Dermis microvascular lymphatic vessel endothelial cell (primary cell): ENCODE data around the gene RASSF8. TPM values are rescaled to one million over a fixed set of nuclear protein-coding genes. Genes with fewer than 3 reads are reported as not detected.

Experiments used
- DNase-seq, 2 donors: peaks; one replicate each; pipeline versions ENCODE4 v3.0.0 to v3.0.0-alpha.2; 2010; ENCODE audit warnings: low read depth in 2 of 2
- total RNA-seq: library from RNA; depleted of rRNA; stranded (reverse); fragments of >200 nt; gene quantifications from 2 replicates; pipeline ENCODE4 v1.2.1, GENCODE V29; 2014

RASSF8 gene
- total RNA-seq, 1 donor from 2014 or later, result 34.7 TPM

DNA sequence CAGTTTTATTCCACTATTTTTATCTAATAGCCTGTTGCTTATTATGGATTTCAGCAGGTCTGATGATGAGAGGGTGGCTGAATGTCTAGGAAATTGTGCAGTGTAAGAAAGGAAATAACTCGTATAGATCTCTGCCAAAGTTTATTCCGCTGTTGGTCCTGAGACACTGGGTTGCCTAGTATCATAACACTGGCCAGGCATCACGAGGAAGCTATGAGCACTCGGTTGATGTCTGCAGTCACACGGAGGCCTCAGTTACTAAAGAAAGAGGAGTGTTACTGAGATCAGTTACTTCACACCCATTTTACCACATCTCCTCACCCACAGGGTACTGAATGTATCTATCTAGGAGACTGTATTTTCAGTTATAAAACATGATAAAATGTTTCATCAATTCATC, 144.5 kb downstream of the RASSF8 start:
- peak in 1 of 2 donors; percentile 80 for DNase-seq

DNA sequence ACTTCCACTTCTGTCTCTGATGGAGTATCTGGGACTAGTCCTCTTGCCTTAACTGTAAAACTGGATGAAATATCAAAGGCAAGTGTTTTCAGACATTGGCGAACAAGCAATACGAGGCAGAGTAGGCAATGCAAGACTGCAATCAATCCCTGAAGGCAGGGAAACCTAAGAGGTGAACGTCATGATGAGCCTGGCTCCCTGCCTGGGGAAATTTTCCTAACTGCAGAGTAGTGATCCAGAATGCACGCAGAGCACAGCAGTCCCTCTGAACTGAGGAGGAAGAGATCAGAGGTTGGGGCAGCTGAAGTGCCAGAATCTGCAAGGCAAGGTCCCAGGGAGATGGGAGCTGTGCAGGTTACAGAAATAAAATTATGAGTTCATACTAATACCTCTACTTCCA, 147.9 kb downstream of the RASSF8 start:
- no peak for DNase-seq

DNA sequence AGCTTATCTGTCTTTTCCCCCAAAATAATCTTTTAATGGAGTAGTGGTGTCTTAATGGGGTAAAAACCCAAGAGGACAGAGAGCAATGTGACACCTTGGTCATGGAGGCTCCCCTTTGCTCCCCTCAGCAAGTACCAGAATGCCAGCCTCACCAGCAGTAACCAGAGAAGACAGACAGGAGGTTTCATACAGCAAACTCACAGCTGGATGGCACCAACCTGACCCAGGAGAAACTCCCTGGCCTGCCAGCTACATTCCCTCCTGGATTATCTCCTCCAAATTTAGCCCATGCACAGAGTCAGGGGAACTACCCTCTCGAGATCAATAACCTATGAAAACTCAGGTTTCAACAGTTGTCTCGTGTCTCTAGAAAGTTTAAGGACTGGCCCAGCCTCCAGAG, 150.4 kb downstream of the RASSF8 start:
- no peak for DNase-seq

DNA sequence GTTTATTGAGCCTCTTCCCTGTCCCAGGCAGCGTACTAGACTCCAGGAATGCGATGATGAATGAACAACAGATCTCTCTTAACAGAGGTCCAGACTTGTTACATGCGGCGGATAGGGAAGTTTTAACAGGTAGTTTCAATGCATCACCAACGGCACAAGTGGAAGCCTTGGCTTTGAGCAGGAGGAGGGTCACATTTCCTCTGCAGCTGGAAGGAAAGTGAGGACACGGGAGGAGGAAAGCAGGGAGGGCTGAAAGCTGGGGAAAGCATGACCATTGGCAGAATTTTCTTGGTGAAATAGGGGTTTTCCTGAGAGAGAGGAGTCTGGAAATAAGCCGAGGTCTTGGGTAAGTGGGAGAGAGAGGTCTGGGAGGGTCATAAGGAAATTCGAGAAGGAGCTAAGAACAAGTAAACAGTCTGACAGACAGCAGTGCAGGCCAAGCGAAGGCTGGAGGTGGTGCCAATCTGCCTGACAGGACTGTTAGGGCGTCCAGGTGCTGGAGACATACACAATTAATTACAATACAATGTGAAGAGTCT, 150.9 kb downstream of the RASSF8 start:
- DNase-seq, result no peak

DNA sequence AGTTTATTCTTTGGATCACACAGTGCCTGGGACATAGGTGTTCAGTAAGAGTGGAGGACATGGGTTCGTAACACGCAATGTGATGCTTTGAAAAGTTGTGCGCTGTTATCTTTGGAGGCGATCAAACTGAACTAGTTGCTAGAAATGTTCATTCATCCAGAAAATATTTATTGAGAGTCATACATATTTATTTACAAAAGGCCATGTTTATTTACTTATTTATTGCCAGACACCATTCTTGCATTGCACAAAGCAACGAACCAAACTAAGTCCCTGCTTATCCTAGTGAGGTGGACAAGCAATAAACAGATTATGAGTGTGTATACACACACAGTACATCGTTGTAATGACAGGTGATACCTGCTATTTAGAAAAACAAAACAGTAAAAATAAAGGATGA, 153.8 kb downstream of the RASSF8 start:
- no peak for DNase-seq

DNA sequence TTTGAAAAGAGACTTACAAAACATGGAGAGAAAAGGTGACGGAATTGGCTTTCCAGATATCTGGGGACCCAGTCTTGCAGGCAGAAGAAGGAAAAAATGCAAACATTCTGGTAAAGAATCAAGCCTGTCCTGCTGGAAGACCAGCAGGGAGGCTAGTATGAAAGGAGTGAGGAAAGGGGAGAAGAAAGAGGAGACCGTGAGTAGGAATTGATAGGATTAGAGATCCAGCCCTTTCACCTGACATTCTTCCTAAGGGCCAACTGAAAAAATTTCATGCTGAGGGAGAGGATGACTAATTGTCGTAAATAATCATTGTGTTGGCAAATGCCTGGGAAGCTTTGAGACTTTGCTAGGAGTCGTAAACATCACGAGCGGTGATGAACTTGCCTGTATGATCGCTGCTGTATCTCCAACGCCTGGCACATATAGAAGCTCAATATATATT, 154.2 kb downstream of the RASSF8 start:
- DNase-seq, result no peak

DNA sequence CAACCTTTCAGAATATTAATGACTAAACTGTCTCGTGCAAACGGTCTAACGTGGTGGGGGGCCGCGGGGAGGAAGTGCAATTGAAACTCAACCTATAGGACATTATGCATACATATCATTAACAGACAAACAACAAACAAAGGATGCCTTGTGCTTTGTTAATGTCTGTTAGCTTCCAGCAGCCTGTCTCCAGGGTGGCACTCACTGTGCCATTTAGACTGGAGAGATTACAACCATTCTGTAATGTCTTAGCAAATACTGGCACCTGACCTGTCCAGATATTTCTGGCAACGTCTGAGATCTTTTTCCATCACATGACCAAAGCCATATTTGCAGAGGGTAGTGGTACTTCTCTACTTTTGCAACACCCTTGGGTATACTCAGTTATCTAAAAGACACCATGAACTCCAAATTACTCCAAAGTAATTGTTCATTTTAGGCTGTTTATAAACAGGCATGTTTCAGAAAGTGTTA, 154.7 kb downstream of the RASSF8 start:
- DNase-seq, result no peak

DNA sequence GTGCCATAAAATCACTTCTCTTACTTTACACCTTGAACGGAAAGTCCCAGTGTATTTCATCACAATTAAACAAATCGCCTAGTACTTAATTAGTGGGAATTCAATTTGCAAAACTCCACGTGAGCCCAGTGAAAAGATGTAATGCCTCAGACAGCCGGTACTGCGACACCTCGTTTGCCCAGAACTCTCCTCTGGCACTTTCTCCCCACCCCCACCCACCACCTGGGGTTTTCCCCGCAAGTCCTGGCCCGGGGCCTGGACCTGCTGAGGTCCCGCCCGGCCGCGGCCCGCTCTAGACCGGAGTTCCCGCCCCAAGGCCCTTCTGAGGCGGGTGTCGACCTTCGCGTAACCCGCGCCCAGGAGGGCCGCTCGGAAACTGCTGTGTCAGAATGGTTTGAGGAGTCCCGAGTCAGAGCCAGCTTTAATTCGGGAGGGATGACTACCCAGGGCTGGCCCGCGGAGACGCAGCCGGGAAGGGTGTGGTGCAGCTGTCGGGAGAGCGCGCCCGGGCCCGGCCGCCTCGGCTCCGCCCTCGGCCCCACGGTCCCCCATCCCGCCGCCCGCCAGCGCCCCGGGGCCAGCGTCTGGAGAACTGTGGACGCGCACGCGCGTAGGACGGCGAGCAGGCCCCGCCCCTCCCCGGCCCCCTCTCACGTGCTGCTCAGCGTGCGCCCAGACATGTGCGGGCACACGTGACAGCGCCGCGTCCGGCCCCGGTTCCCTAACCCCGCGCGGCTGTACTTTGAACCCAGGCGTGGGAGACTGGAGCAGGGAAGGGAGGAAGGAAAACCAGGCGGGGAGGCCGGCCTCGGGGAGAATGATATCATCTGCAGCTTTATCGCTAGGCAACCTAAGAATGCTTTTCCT, 155.6 kb downstream of the RASSF8 start:
- peak; percentile 73 to 93 for DNase-seq

DNA sequence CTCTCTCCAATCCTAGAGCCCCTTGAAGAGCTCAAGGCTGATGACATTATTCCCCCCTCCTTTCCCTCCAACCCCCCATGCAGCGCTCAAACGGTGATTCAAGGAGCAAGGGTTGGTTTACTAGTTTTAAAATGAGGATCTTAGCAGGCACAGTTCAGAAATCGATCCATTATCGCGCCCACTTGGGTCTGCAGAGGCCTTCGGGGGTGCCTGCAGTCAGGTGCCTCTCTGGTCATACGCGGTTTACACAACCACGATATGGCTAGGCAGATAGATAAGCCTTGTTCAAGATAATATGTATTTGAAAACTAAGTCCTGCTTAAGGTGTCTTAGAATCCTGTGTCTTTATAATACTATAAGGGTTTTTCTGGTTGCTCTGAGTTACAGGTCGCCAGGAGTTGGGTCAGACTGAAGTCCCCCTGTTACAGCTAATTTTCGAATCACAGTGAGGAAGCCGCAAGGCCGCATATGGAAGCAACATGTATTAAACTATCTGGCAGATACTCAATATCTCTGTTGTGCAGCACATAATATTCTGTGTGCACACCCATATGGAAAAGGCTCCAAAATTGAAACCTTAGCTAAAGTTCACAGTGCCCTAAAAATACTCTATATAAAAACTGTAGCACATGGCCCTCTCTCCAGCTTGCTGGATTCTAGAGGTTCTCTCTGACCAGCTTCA, 156.4 kb downstream of the RASSF8 start:
- no peak for DNase-seq

DNA sequence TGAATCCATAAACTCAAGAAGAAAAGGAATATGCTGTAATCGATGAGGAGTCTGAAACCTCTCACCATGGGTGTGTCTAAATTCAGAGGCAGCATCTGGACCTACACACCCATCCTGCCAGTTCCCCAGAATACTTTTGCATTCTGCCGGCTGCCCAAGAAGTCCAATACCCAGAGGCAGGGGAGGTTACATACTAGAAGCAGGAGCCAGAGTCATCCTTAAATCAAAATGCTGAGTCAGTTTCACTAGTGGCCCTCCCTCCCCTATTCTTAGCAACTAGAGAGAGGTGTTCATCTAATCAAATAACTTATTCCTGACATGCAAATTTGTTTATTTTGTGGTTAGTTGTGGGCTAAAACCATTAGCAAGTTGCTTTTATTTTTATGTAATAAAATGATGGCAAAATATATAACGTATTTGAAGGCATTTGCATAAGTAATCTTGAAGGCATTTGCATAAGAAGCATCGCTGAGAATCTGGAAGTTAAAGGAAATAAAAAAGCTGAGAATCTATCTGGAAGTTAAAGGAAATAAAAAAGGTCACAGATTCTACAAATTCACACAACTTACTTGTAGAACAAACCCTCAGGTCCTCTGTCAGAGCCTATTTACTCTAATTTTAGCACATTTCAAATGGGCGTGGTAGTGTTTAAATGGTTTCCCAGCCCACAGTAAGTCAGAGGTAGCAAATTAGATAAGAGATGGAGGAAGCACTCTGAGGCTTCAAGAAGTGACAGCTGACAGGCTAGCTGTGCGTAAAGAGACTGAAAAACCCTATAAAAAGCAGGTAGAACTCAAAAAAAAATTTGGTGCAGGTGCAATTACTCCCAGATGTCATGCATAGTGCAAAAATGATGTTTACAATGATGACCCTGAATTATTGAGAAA, 158.6 kb downstream of the RASSF8 start:
- no peak for DNase-seq

DNA sequence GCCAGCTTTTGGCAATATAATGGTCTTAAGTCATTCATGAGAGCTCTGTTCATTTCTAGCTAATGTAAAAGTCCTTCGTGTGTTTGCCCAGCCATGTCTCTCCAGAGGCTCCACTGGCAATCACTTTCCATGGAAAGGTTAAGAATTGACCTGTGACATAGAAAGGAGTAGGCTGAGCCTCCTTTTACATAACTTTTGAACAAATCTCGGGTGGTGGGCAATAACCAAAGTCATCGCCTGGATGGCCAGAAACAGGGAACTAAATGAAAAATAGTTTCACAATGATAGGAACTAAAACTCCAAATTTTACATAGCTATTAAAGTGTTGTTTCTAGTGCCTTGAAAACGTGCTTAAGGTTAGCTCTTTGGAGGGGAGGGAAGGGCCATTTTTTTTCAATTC, 159.8 kb downstream of the RASSF8 start:
- DNase-seq, result no peak

DNA sequence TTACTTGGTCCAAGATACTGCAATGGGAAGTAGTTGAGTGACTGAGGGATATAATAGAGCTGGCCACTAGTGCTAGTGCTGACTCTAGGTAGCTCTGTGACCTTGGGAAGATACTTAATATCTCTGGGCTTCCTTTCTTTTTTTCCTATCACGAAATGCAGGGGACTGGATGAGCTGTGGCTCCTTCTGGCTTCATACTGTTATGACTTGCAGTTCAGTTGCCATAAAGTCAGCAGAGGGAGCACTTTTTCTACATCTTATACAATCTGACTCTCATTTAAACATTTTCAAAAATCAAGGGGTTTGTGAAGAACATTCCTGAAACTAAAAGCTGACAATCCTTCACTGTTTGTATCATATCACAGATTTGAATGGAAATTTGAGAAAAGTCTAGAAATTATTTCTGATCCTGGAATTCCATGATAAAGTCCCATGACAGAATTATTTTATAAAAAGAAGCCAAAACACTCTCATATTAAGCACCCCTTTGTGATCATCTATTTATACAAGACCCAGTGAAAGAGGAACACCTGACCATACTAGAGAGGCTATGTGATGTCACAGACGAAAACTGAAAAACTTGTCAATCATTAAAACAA, 161.0 kb downstream of the RASSF8 start:
- DNase-seq, result peak; percentile 49 to 68

DNA sequence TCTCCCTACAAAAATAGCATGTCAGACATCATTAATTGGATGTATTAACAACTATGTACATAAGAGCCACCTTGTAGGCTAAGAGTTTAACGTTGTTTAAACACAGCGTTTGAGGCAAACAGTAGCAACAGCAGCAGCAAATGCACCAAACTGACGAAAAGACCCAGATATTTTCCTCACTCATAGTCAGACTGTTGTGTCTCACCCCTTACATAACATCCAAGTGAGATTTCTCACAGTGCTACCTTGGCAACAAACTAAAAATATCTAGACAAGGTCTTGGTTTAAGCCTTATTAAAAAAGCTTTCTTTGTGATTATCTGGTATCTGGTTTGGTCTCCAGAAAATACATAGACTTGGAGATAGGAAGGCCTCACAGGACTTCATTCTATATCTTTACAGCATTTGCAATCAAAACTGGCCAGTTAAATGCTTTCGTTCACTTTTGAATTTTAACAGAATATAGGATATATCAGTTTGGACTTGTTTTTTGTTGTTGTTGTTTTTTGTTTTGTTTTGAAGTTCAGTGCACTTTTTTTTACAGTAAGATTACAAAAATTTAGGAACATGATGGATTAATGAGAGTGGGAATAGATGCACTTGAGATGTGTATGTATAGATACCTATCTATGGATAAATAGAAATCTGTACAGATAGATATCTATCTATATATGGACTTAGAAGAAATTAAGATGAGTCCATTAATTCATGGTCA, 162.2 kb downstream of the RASSF8 start:
- DNase-seq, result no peak

DNA sequence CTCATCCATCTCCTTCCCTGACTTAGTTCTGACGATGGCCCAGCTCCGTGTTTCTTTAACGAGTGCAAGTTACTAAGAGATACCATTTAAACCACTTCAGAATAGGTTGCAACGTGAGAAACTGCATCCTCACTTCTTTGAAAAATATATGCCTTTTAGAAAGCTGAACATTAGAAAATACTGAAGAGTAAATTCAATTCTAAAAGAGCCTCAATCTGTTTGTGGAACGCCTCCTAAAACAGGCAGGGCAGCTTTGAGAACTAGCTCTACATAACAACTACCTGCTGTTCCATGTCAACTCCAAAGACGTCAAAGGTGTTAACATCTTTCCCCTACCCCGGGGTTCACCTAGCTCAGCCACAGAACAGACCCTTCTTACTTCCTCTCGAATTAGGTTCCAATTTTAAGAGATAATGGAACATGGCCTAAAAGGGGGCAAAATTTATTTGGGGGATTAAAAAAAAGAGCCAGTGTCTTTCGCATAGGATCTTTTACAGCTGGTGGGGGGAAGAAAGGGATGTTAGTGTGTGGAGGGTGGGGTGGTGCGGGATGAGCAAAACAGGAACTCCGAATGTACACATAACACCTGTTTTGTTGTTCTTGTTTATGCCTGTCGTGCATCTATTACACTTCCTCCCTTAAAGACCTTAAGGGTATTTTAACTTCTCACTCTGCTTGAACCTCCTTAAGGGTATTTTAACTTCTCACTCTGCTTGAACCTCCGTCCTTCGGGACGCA, 163.0 kb downstream of the RASSF8 start:
- DNase-seq, result no peak

DNA sequence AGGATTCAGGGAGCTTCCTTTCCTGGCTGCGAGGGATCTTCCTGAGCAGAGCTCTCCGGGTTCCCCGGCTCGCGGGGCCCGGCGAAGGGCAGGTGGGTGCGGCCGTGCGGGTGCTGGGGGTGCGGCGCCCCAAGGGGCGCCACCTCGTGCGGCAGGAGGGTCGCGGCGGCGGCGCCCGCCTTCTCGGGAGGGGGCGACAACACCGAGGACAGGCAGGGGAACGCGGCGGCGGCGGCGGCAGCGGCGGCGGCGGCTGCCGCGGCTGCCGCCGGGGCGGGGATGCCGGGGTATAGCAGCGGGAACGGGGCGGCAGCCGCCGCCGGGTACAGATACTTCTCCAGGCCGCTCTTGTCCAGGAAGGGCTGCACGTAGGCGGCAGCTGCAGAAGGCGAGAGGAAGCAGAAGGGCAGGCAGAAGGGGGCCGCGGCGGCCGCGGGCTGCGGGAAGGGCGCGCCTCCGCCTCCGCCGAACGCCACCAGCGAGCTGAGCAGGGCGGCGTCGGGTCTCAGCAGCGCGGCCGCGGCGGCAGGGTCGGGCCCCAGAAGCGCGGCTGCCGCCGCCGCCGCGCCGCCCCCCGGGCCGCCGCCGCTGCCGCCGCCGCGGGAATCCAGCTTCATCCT, 163.7 kb downstream of the RASSF8 start:
- DNase-seq, result peak in 1 of 2 donors; percentile 46

DNA sequence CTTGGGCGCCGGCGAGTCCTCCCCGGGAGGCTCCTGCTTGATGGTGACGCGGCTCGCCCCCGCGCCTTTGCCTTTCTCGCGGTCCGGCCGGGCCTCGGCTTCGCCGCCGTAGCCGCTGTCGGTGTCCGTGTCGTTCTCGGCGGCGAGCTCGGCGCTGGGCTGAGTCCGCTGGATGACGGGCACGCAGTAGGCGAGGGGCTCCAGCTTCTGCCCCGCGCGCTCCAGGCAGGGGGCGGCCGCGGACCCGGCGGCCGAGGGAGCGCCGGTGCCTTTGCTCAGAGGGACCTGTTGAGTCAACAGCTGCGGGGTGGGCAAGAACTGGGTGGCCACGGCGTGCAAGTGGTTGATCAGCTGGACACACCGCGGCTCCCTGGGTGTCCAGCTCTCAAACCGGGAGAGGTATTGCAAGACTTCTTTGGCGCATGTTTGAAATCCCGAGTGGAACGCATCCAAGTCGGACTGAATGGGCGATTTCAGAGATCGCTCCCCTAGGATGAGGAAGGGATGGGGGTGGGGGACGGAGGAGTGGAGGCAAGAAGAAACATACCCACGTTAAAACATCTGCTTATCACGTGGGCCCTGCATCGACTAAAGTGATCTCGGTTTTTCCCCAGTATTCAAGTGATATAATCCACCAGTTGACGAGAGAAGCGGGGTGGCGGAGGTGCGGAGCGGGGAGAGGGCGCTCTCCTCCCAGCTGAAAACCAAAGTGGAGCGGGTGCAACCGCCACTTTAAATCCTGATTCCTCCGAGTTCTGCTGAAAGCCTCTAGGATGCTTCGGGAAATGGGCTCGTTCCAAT, 164.4 kb downstream of the RASSF8 start:
- peak in 1 of 2 donors; percentile 71 for DNase-seq

DNA sequence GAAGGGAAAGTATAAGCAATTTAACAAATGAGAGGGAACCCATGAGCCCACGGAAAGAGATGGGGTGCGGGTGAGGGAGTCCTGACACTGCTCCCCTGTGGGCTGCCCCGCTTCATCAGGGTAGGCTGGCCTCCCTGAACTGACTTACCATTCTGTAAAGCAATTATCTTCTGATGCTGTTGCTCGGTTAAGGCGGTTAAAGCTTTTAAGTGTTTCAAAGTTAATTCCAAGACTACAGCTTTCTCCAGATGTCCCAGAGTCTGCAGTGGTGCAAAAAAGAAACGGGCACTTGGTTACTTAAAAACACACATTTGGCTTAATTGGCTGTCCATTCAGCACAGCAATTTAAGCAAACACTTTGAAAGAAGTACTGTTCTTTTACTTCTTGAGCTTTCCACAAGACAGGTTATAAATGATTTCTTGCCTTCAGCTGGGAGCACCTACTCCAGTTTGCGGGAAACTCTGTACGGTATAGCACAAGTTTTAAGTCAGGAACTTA, 165.0 kb downstream of the RASSF8 start:
- DNase-seq, result no peak
